Neural crest cell (in vitro differentiated cells): Measurements from ENCODE around the gene SRGAP3. TPM values are rescaled to one million over a fixed set of nuclear protein-coding genes. Genes with fewer than 3 reads are reported as not detected.
"Not testable (repeated sequence)": the region's sequence is repeated elsewhere in the genome, so short reads cannot be mapped to it uniquely, and the experiment has no call there.

Experiments
- DNase-seq: peaks from one replicate; pipeline ENCODE4 v3.0.0; 2021; ENCODE audit warnings: low read depth, mixed read lengths, low spot score
- H3K27ac Mint-ChIP-seq: one replicate; pipeline ENCODE4 v1.8.0; 2021; ENCODE audit warnings: mild to moderate bottlenecking, mixed read lengths; ENCODE audit not compliant: unreplicated experiment
- H3K27me3 Mint-ChIP-seq: 2 replicates; pipeline ENCODE4 v1.8.0; 2021; ENCODE audit warnings: low read depth, mild to moderate bottlenecking, mixed read lengths
- H3K36me3 Mint-ChIP-seq: 2 replicates; pipeline ENCODE4 v1.8.0; 2021; ENCODE audit warnings: low read depth, mild to moderate bottlenecking, mixed read lengths
- H3K4me1 Mint-ChIP-seq: 2 replicates; pipeline ENCODE4 v1.8.0; 2021; ENCODE audit warnings: mixed read lengths
- H3K4me3 Mint-ChIP-seq: one replicate; pipeline ENCODE4 v1.8.0; 2021; ENCODE audit warnings: mild to moderate bottlenecking, mixed read lengths
- H3K9me3 Mint-ChIP-seq: 2 replicates; pipeline ENCODE4 v1.8.0; 2021; ENCODE audit warnings: mixed read lengths
- CTCF ChIP-seq: fragments of 200-600 bp; sonication (generic); conservative IDR thresholded peaks from 2 replicates; pipeline ENCODE4 v1.5.0; 2021; ENCODE audit warnings: antibody characterized with exemption, mild to moderate bottlenecking
- total RNA-seq: library from RNA; stranded (reverse); gene quantifications from 2 replicates; pipeline ENCODE4 v1.2.1, GENCODE V29; 2021

Gene SRGAP3
- total RNA-seq, 1 donor from 2014 or later, result 58.4 TPM

- peak overlapping the region; percentile 38 for H3K27ac Mint-ChIP-seq
- H3K4me3 Mint-ChIP-seq, result peak overlapping the region; percentile 0
These were observed 150.4 kb downstream of the SRGAP3 start for GRCh38 chr3:9098716-9099675.

DNA sequence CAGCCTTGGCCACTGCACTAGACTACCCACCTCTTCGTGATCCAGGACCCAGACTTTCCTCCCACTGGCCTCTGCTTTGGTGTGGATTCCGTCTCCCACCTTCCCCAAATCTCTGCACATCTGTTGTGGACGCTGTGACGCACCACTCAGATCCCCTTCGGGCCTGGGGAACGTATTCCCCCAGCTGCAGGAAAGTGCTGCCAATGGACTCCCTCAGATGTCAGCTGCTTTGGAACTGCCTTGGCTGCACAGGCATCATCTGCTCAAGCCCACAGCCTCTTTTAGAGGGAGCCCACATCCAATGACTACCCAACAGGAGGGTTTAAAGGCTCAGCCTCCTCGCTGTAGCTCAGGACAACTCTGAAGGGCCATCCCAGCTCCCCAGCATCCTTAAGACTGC, 152.0 kb downstream of the SRGAP3 start:
- DNase-seq, result no peak
- Mint-ChIP-seq H3K36me3 (peaks cover 6% of the 10 kb centered on the region), H3K9me3 (no peaks in the 10 kb centered on the region), H3K27ac (no peak overlapping the region), H3K27me3 (no peaks in the 10 kb centered on the region), H3K4me1 (peaks cover 58% of the 10 kb centered on the region), H3K4me3 (no peak overlapping the region)
- no peak for TF ChIP-seq CTCF

More at GRCh38 chr3:9098716-9099675, 150.4 kb downstream of the SRGAP3 start:
- Mint-ChIP-seq H3K9me3 (no peaks in the 10 kb centered on the region), H3K4me1 (peaks cover 56% of the 10 kb centered on the region), H3K27me3 (no peaks in the 10 kb centered on the region), H3K36me3 (peaks cover 5% of the 10 kb centered on the region)
- no peak for TF ChIP-seq CTCF
- no peak for DNase-seq

DNA sequence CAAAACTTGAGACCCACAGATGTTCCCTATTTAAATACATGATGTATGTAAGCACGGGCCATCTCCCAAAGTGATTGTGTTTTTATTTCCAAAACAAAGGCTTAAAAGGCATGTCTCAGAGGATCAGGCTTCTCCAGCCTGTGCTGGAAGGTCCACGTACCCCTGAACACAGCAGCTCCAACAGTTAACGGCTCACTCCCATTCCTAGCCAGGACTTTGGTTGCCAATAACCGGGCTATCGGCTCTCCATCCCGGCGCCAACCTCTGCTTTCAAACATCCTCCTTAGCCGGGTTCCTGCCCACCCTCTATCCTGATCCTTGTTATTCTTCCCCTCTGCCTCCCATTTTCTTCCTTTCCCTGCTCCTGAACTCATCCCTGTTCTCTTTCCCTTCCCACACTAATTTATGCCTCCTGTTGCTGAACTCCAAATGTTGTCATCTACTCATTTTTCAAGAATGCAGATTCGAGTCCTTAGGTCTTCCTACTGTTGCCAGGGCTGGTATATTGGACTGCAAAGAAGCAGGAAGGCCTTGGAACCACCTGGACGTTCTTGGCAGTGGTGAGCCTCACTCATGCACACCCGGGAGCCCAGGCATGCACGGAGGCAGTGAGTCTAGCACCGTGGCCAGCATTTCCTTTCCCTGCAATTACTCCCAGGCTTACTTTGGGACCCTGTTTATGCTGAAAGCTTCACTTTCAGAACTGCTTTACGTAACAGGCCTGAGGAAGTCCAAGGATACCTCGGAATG, 157.8 kb downstream of the SRGAP3 start:
- DNase-seq, result no peak
- H3K4me1 Mint-ChIP-seq, result peaks cover 54% of the 10 kb centered on the region
- no peak for TF ChIP-seq CTCF
- no peak overlapping the region for H3K27ac Mint-ChIP-seq
- no peak overlapping the region for H3K4me3 Mint-ChIP-seq
- H3K9me3 Mint-ChIP-seq, result no peaks in the 10 kb centered on the region
- H3K36me3 Mint-ChIP-seq, result peaks cover 6% of the 10 kb centered on the region
- H3K27me3 Mint-ChIP-seq, result no peaks in the 10 kb centered on the region

- Mint-ChIP-seq H3K4me1 (peaks cover 45% of the 10 kb centered on the region), H3K27me3 (no peaks in the 10 kb centered on the region), H3K9me3 (peaks cover 4% of the 10 kb centered on the region), H3K4me3 (no peak overlapping the region), H3K36me3 (peaks cover 17% of the 10 kb centered on the region), H3K27ac (peak overlapping the region; percentile 58)
- TF ChIP-seq CTCF, result no peak
- DNase-seq, result no peak
These were observed 160.7 kb downstream of the SRGAP3 start for GRCh38 chr3:9088441-9089353.

- H3K4me1 Mint-ChIP-seq, result peaks cover 37% of the 10 kb centered on the region
- no peaks in the 10 kb centered on the region for H3K27me3 Mint-ChIP-seq
- no peak for TF ChIP-seq CTCF
- no peak overlapping the region for H3K4me3 Mint-ChIP-seq
- H3K9me3 Mint-ChIP-seq, result peaks cover 4% of the 10 kb centered on the region
- H3K27ac Mint-ChIP-seq, result peak overlapping the region; percentile 68
- peaks cover 11% of the 10 kb centered on the region for H3K36me3 Mint-ChIP-seq
- no peak for DNase-seq
These were observed 161.5 kb downstream of the SRGAP3 start for GRCh38 chr3:9087831-9088413.

GRCh38 chr3:9085428-9085827, 164.0 kb downstream of the SRGAP3 start:
- H3K9me3 Mint-ChIP-seq, result peaks cover 12% of the 10 kb centered on the region
- DNase-seq, H3K27me3 Mint-ChIP-seq, H3K27ac Mint-ChIP-seq, H3K4me3 Mint-ChIP-seq: not testable (repeated sequence)
- H3K4me1 Mint-ChIP-seq, result peaks cover 20% of the 10 kb centered on the region
- peaks cover 25% of the 10 kb centered on the region for H3K36me3 Mint-ChIP-seq
